Measurements from ENCODE around the gene JMJD4. TPM values are rescaled to one million over a fixed set of nuclear protein-coding genes. Genes with fewer than 3 reads are reported as not detected.

Gene JMJD4
- total and polyA plus RNA-seq, 2 experiments from 2014 or later, result 11.5 to 17.7 TPM

GRCh38 chr1:227747382-227747781 is 12.3 kb upstream of the JMJD4 start:
- Mint-ChIP-seq H3K9me3 (no peaks in the 10 kb centered on the region), H3K4me1 (no peaks in the 10 kb centered on the region; the same call in 2 of the 3 replicates), H3K36me3 (ENCODE audit: low read depth) (peaks cover 2% of the 10 kb centered on the region; the same call in 1 of the 3 replicates), H3K27me3 (ENCODE audit: insufficient read depth, low read depth, poor library complexity) (peaks cover 4% of the 10 kb centered on the region), H3K4me3 (no peak overlapping the region), H3K27ac (no peak overlapping the region)
- no peak for ATAC-seq
- no peak for DNase-seq (ENCODE audit: low spot score)
- Histone ChIP-seq H3K4me2 (no peak overlapping the region), H2AFZ (no peak overlapping the region), H3F3A (replicated peaks; ENCODE audit: low read depth) (no peaks in the 10 kb centered on the region), H3K4me1 (ENCODE audit: insufficient read depth) (no peaks in the 10 kb centered on the region), H3K27me3 (ENCODE audit: insufficient read depth) (no peaks in the 10 kb centered on the region), H3K27ac (ENCODE audit: low read depth) (no peak overlapping the region), H3K4me3 (no peak overlapping the region), H3K79me2 (replicated peaks; ENCODE audit: insufficient read depth) (peaks cover 73% of the 10 kb centered on the region), H4K20me1 (replicated peaks; ENCODE audit: insufficient read depth) (peaks cover 22% of the 10 kb centered on the region), H3K9me2 (ENCODE audit: insufficient read depth) (no peaks in the 10 kb centered on the region), H3K36me3 (ENCODE audit: insufficient read depth) (no peaks in the 10 kb centered on the region)
- TF ChIP-seq EZH2 (IDR thresholded peaks at IDR 0.05; ENCODE audit: low read depth, unreplicated experiment), result no peak
- TF ChIP-seq ZNF114 (CRISPR knock-in tag; IDR thresholded peaks at IDR 0.05), result no peak
- TF ChIP-seq CREB1 (CRISPR knock-in tag; IDR thresholded peaks at IDR 0.05; ENCODE audit: low read depth), result no peak
- no peak for TF ChIP-seq JUNB (IDR thresholded peaks at IDR 0.05; ENCODE audit: unreplicated experiment)
- no peak for TF ChIP-seq NANOG (IDR thresholded peaks at IDR 0.05; ENCODE audit: borderline replicate concordance)
- no peak for TF ChIP-seq ETS1 (IDR thresholded peaks at IDR 0.05)
- TF ChIP-seq EZH2phosphoT487 (IDR thresholded peaks at IDR 0.05; ENCODE audit: unreplicated experiment), result no peak
- TF ChIP-seq ZNF331 (CRISPR knock-in tag; IDR thresholded peaks at IDR 0.05; ENCODE audit: low read depth), result no peak
- no peak for TF ChIP-seq STAT1 (IDR thresholded peaks at IDR 0.05; ENCODE audit: unreplicated experiment)
- TF ChIP-seq POLR2AphosphoS5 (IDR thresholded peaks at IDR 0.05; ENCODE audit: low read depth), result no peak
- no peak for TF ChIP-seq ZNF462 (CRISPR knock-in tag; IDR thresholded peaks at IDR 0.05)
- no peak for TF ChIP-seq CTCF (conservative IDR thresholded peaks at IDR 0.05; ENCODE audit: low read depth in 2 of 2)
- TF ChIP-seq REST (IDR thresholded peaks at IDR 0.05; ENCODE audit: unreplicated experiment), result no peak

Measured in GM23338 (cell line).